ENCODE results near the gene COLEC11. TPM values are rescaled to one million over a fixed set of nuclear protein-coding genes. Genes with fewer than 3 reads are reported as not detected.

COLEC11 gene
- total RNA-seq, 2 experiments from 2014 or later, result 0.47 TPM; not detected in 1

- ChIA-PET POLR2A (no interaction called here), CTCF (no interaction called here)
- Histone ChIP-seq H3K36me3 (ENCODE audit: insufficient read depth, low read length) (no peaks in the 10 kb centered on the region), H3K27me3 (ENCODE audit: control insufficient read depth in 1 of 2, insufficient read depth in 2 of 2, low read length in 2 of 2) (no peaks in the 10 kb centered on the region), H3K4me3 (ENCODE audit: low read length) (no peak overlapping the region), H3K9me3 (ENCODE audit: control insufficient read depth in 1 of 2, insufficient read depth in 1 of 2, low read length in 2 of 2) (no peaks in the 10 kb centered on the region), H3K4me1 (ENCODE audit: insufficient read depth, low read length) (no peaks in the 10 kb centered on the region), H3K27ac (ENCODE audit: low read depth in 1 of 2, low read length in 2 of 2) (no peak overlapping the region)
- DNase-seq (no peak), ATAC-seq (ENCODE audit: poor library complexity) (no peak)
- Mint-ChIP-seq H3K9me3 (no peaks in the 10 kb centered on the region), H3K36me3 (ENCODE audit: low read depth) (no peaks in the 10 kb centered on the region), H3K27ac (no peak overlapping the region), H3K4me1 (ENCODE audit: low read depth) (no peaks in the 10 kb centered on the region), H3K27me3 (no peaks in the 10 kb centered on the region), H3K4me3 (no peak overlapping the region)
- no peak for TF ChIP-seq CTCF (IDR thresholded peaks at IDR 0.05)
- intact Hi-C loops (cut with DNase I, micrococcal nuclease), result no loop called here
Measured at GRCh38 chr2:3679180-3679579, 84.3 kb downstream of the COLEC11 start.

GRCh38 chr2:3679616-3680393 lies 84.9 kb downstream of the COLEC11 start:
- ATAC-seq (ENCODE audit: poor library complexity) (no peak), DNase-seq (no peak)
- Mint-ChIP-seq H3K9me3 (no peaks in the 10 kb centered on the region), H3K4me1 (ENCODE audit: low read depth) (no peaks in the 10 kb centered on the region), H3K4me3 (no peak overlapping the region), H3K36me3 (ENCODE audit: low read depth) (no peaks in the 10 kb centered on the region), H3K27ac (no peak overlapping the region), H3K27me3 (no peaks in the 10 kb centered on the region)
- H3K4me3 ChIP-seq (ENCODE audit: low read length), result no peak overlapping the region
- no peak for TF ChIP-seq CTCF (IDR thresholded peaks at IDR 0.05)
- no peak overlapping the region for H3K27ac ChIP-seq (ENCODE audit: low read depth in 1 of 2, low read length in 2 of 2)
- intact Hi-C loops (cut with DNase I, micrococcal nuclease), result no loop called here
- H3K4me1 ChIP-seq (ENCODE audit: insufficient read depth, low read length), result no peaks in the 10 kb centered on the region
- CTCF ChIA-PET, result no interaction called here
- no peaks in the 10 kb centered on the region for H3K9me3 ChIP-seq (ENCODE audit: control insufficient read depth in 1 of 2, insufficient read depth in 1 of 2, low read length in 2 of 2)
- no peaks in the 10 kb centered on the region for H3K27me3 ChIP-seq (ENCODE audit: control insufficient read depth in 1 of 2, insufficient read depth in 2 of 2, low read length in 2 of 2)
- POLR2A ChIA-PET, result no interaction called here
- H3K36me3 ChIP-seq (ENCODE audit: insufficient read depth, low read length), result no peaks in the 10 kb centered on the region

- Histone ChIP-seq H3K27ac (ENCODE audit: low read depth in 1 of 2, low read length in 2 of 2) (no peak overlapping the region), H3K4me3 (ENCODE audit: low read length) (no peak overlapping the region), H3K27me3 (ENCODE audit: control insufficient read depth in 1 of 2, insufficient read depth in 2 of 2, low read length in 2 of 2) (no peaks in the 10 kb centered on the region), H3K36me3 (ENCODE audit: insufficient read depth, low read length) (no peaks in the 10 kb centered on the region), H3K9me3 (ENCODE audit: control insufficient read depth in 1 of 2, insufficient read depth in 1 of 2, low read length in 2 of 2) (no peaks in the 10 kb centered on the region), H3K4me1 (ENCODE audit: insufficient read depth, low read length) (no peaks in the 10 kb centered on the region)
- Mint-ChIP-seq H3K27me3 (peaks cover under 1% of the 10 kb centered on the region), H3K4me1 (ENCODE audit: low read depth) (no peaks in the 10 kb centered on the region), H3K36me3 (ENCODE audit: low read depth) (no peaks in the 10 kb centered on the region), H3K4me3 (no peak overlapping the region), H3K9me3 (peaks cover 2% of the 10 kb centered on the region), H3K27ac (no peak overlapping the region)
- no peak for DNase-seq
- ChIA-PET CTCF (no interaction called here), POLR2A (no interaction called here)
- intact Hi-C loops (cut with DNase I, micrococcal nuclease), result no loop called here
- ATAC-seq (ENCODE audit: poor library complexity), result no peak
- no peak for TF ChIP-seq CTCF (IDR thresholded peaks at IDR 0.05)
Measured at GRCh38 chr2:3680548-3681345, 85.8 kb downstream of the COLEC11 start.
